ENCODE data around the gene OXSR1. TPM values are rescaled to one million over a fixed set of nuclear protein-coding genes. Genes with fewer than 3 reads are reported as not detected.

OXSR1 gene
- total RNA-seq, 1 experiment from 2014 or later, result 33.2 TPM

- in situ Hi-C loops (cut with HindIII; ENCODE audit: low pct_unique_long_range_greater_than_20kb, low sequenced_read_pairs) (no loop called here), intact Hi-C loops (cut with micrococcal nuclease; ENCODE audit: unreplicated experiment) (no loop called here)
- DNase-seq (ENCODE audit: low read depth, low spot score), result no peak
- no peak for ATAC-seq
- no peak overlapping the region for H3K4me3 ChIP-seq (ENCODE audit: low read depth in 2 of 2, low read length in 2 of 2)
- no peaks in the 10 kb centered on the region for H3K9me3 ChIP-seq (ENCODE audit: control insufficient read depth, insufficient read depth, low read depth, low read length)
- no TSS peak for BruUV-seq (replicated peaks)
- POLR2A ChIA-PET, result interaction anchor here (1.3 kb wide), 1 partner anchor 64 kb away, joined by 4 read pairs; no protein-coding TSS in a partner anchor
- H3K4me1 ChIP-seq (ENCODE audit: control insufficient read depth, insufficient read depth, low read length), result no peaks in the 10 kb centered on the region
- CTCF ChIA-PET, result interaction anchor here (0.6 kb wide), 1 partner anchor 40 kb away, joined by 10 read pairs; no protein-coding TSS in a partner anchor
- TF ChIP-seq TCF7L2 (IDR thresholded peaks at IDR 0.05; ENCODE audit: low read depth, low read length), result no peak
- no peak for TF ChIP-seq CTCF (IDR thresholded peaks at IDR 0.05)
- TF ChIP-seq SIN3A (IDR thresholded peaks at IDR 0.05; ENCODE audit: borderline replicate concordance, insufficient read depth, low read depth, low read length), result no peak
- TF ChIP-seq REST (IDR thresholded peaks at IDR 0.05; ENCODE audit: insufficient read depth in 1 of 2, low read depth in 2 of 2, low read length in 1 of 2), result no peak
- TF ChIP-seq POLR2AphosphoS5 (IDR thresholded peaks at IDR 0.05; ENCODE audit: low read depth, low read length), result no peak
- H3K36me3 ChIP-seq (ENCODE audit: control insufficient read depth, insufficient read depth, low read length), result no peaks in the 10 kb centered on the region
- H3K27me3 ChIP-seq (ENCODE audit: control insufficient read depth, insufficient read depth, low read length), result no peaks in the 10 kb centered on the region
- no peak overlapping the region for H3K27ac ChIP-seq (ENCODE audit: low read length)
Observed at GRCh38 chr3:38157117-38157516, 8.2 kb upstream of the OXSR1 start.

GRCh38 chr3:38157595-38157994 is 7.7 kb upstream of the OXSR1 start:
- POLR2A ChIA-PET, result interaction anchor here (0.7 to 1.3 kb wide), 2 partner anchors 23 to 63 kb away, joined by 4 to 8 read pairs; no protein-coding TSS in a partner anchor
- Histone ChIP-seq H3K27me3 (ENCODE audit: control insufficient read depth, insufficient read depth, low read length) (no peaks in the 10 kb centered on the region), H3K4me1 (ENCODE audit: control insufficient read depth, insufficient read depth, low read length) (no peaks in the 10 kb centered on the region), H3K4me3 (ENCODE audit: low read depth in 2 of 2, low read length in 2 of 2) (no peak overlapping the region), H3K36me3 (ENCODE audit: control insufficient read depth, insufficient read depth, low read length) (no peaks in the 10 kb centered on the region), H3K9me3 (ENCODE audit: control insufficient read depth, insufficient read depth, low read depth, low read length) (no peaks in the 10 kb centered on the region), H3K27ac (ENCODE audit: low read length) (no peak overlapping the region)
- ATAC-seq (no peak), DNase-seq (ENCODE audit: low read depth, low spot score) (no peak)
- intact Hi-C loops (cut with micrococcal nuclease; ENCODE audit: unreplicated experiment), result no loop called here
- TF ChIP-seq SIN3A (IDR thresholded peaks at IDR 0.05; ENCODE audit: borderline replicate concordance, insufficient read depth, low read depth, low read length) (no peak), REST (IDR thresholded peaks at IDR 0.05; ENCODE audit: insufficient read depth in 1 of 2, low read depth in 2 of 2, low read length in 1 of 2) (no peak), POLR2AphosphoS5 (IDR thresholded peaks at IDR 0.05; ENCODE audit: low read depth, low read length) (no peak), TCF7L2 (IDR thresholded peaks at IDR 0.05; ENCODE audit: low read depth, low read length) (no peak)
- CTCF ChIA-PET, result no interaction called here
- in situ Hi-C loops (cut with HindIII; ENCODE audit: low pct_unique_long_range_greater_than_20kb, low sequenced_read_pairs), result no loop called here
- no TSS peak for BruUV-seq (replicated peaks)

Data from Panc1 (cell line).